HEK293 (cell line): ENCODE results near the gene RPL36.
A peak's percentile ranks its signal among the peaks of the same experiment; 100 is the strongest.

Experiments
- CTCF ChIA-PET: fragments of 350-600 bp; formaldehyde crosslinking; extraction: SDS; loops from one replicate; lab custom pipeline; 2021; ENCODE audit warnings: antibody characterized with exemption; lab: Yijun Ruan, JAX
- POLR2A ChIA-PET: fragments of 300-600 bp; formaldehyde crosslinking; extraction: SDS; loops from one replicate; lab custom pipeline; 2020; ENCODE audit warnings: antibody characterized with exemption, inconsistent platforms; lab: Yijun Ruan, JAX
- H3K27ac ChIP-seq: fragments of 200-500 bp; sonication (Bioruptor generic); 2 replicates; pipeline ENCODE4 v1.5.1; 2014; ENCODE audit warnings: low read depth, low read length, control low read depth, inconsistent platforms; ENCODE audit errors: extremely low read depth
- H3K36me3 ChIP-seq, 2 experiments: fragments of 200-500 bp in 1 of 2; sonication (Bioruptor generic) in 1 of 2; 1 replicate in 1 of 2; 2 replicates in 1 of 2; pipeline ENCODE4 v1.5.1; 2014 to 2017; ENCODE audit warnings: inconsistent platforms in 2 of 2, low read length in 2 of 2; ENCODE audit not compliant: control insufficient read depth in 2 of 2, insufficient read depth in 1 of 2
- H3K4me1 ChIP-seq: fragments of 200-500 bp; sonication (Bioruptor generic); 2 replicates; pipeline ENCODE4 v1.5.1; 2014; ENCODE audit warnings: mild to moderate bottlenecking, low read length, inconsistent platforms; ENCODE audit not compliant: control insufficient read depth, insufficient read depth
- H3K4me3 ChIP-seq: 2 replicates; pipeline ENCODE4 v1.5.1; 2011; ENCODE audit warnings: low read depth, mild to moderate bottlenecking, control low read depth, low read length, moderate library complexity
- H3K9me3 ChIP-seq: fragments of 200-500 bp; sonication (Bioruptor generic); 2 replicates; pipeline ENCODE4 v1.5.1; 2014; ENCODE audit warnings: low read depth, low read length, inconsistent platforms; ENCODE audit not compliant: control insufficient read depth, insufficient read depth
- EGR2 ChIP-seq: fragments of 450-650 bp; formaldehyde crosslinking; IDR thresholded peaks from 2 replicates; pipeline ENCODE4 v1.5.1; 2016; ENCODE audit warnings: low read depth, missing biosample characterization, missing genetic modification characterization
- GLI4 ChIP-seq: fragments of 450-650 bp; formaldehyde crosslinking; IDR thresholded peaks from 2 replicates; pipeline ENCODE4 v1.5.1; 2016; ENCODE audit warnings: missing biosample characterization, missing genetic modification characterization
- WT1 ChIP-seq: fragments of 450-650 bp; formaldehyde crosslinking; IDR thresholded peaks from 2 replicates; pipeline ENCODE4 v1.5.1; 2016; ENCODE audit warnings: missing biosample characterization, missing genetic modification characterization
- ZBTB17 ChIP-seq: fragments of 450-650 bp; formaldehyde crosslinking; IDR thresholded peaks from 2 replicates; pipeline ENCODE4 v1.5.1; 2016; ENCODE audit warnings: missing biosample characterization, missing genetic modification characterization
- ZBTB48 ChIP-seq: fragments of 450-650 bp; formaldehyde crosslinking; IDR thresholded peaks from 2 replicates; pipeline ENCODE4 v1.5.1; 2016; ENCODE audit warnings: missing biosample characterization, missing genetic modification characterization
- ZBTB7A ChIP-seq: fragments of 450-650 bp; formaldehyde crosslinking; IDR thresholded peaks from 2 replicates; pipeline ENCODE4 v1.5.1; 2016; ENCODE audit warnings: low read depth, missing biosample characterization, missing genetic modification characterization
- ZFHX2 ChIP-seq: fragments of 450-650 bp; formaldehyde crosslinking; conservative IDR thresholded peaks from 2 replicates; pipeline ENCODE4 v1.5.1; 2016; ENCODE audit warnings: missing biosample characterization, missing genetic modification characterization
- ZFP69B ChIP-seq: fragments of 450-650 bp; formaldehyde crosslinking; IDR thresholded peaks from 2 replicates; pipeline ENCODE4 v1.5.1; 2016; ENCODE audit warnings: missing biosample characterization, missing genetic modification characterization
- ZIC2 ChIP-seq: fragments of 450-650 bp; formaldehyde crosslinking; IDR thresholded peaks from 2 replicates; pipeline ENCODE4 v1.5.1; 2016; ENCODE audit warnings: missing biosample characterization, missing genetic modification characterization
- ZNF2 ChIP-seq: fragments of 450-650 bp; formaldehyde crosslinking; IDR thresholded peaks from 2 replicates; pipeline ENCODE4 v1.5.1; 2016; ENCODE audit warnings: missing biosample characterization, missing genetic modification characterization
- ZNF366 ChIP-seq: fragments of 450-650 bp; formaldehyde crosslinking; conservative IDR thresholded peaks from 2 replicates; pipeline ENCODE4 v1.5.1; 2016; ENCODE audit warnings: missing biosample characterization, missing genetic modification characterization
- ZNF404 ChIP-seq: fragments of 450-650 bp; formaldehyde crosslinking; IDR thresholded peaks from 2 replicates; pipeline ENCODE4 v1.5.1; 2017; ENCODE audit warnings: missing biosample characterization, missing genetic modification characterization
- ZNF658 ChIP-seq: fragments of 450-650 bp; formaldehyde crosslinking; IDR thresholded peaks from 2 replicates; pipeline ENCODE4; 2016; ENCODE audit warnings: missing biosample characterization, missing genetic modification characterization
- ZNF660 ChIP-seq: fragments of 450-650 bp; IDR thresholded peaks from 2 replicates; pipeline ENCODE4 v1.5.1; 2018; ENCODE audit warnings: missing biosample characterization, mild to moderate bottlenecking, missing genetic modification characterization
- ZNF677 ChIP-seq: fragments of 450-650 bp; IDR thresholded peaks from 2 replicates; pipeline ENCODE4 v1.5.0; 2018; ENCODE audit warnings: missing biosample characterization, mild to moderate bottlenecking, missing genetic modification characterization, moderate library complexity
- ZNF76 ChIP-seq: fragments of 450-650 bp; formaldehyde crosslinking; IDR thresholded peaks from 2 replicates; pipeline ENCODE4; 2016; ENCODE audit warnings: low read depth, missing biosample characterization, missing genetic modification characterization, borderline replicate concordance
- ZNF777 ChIP-seq: fragments of 450-650 bp; formaldehyde crosslinking; IDR thresholded peaks from 2 replicates; pipeline ENCODE4 v1.5.1; 2017; ENCODE audit warnings: missing biosample characterization, missing genetic modification characterization, borderline replicate concordance
- ZSCAN16 ChIP-seq: fragments of 450-650 bp; formaldehyde crosslinking; IDR thresholded peaks from 2 replicates; pipeline ENCODE4 v1.5.1; 2016; ENCODE audit warnings: missing biosample characterization, missing genetic modification characterization
- TF ChIP-seq, protein P1 (sequence below): fragments of 450-650 bp; formaldehyde crosslinking; IDR thresholded peaks from 2 replicates; pipeline ENCODE4; 2016; ENCODE audit warnings: missing biosample characterization, missing genetic modification characterization
- TF ChIP-seq, protein P2 (sequence below): fragments of 450-650 bp; formaldehyde crosslinking; IDR thresholded peaks from 2 replicates; pipeline ENCODE4 v1.5.1; 2016; ENCODE audit warnings: missing biosample characterization, missing genetic modification characterization
- TF ChIP-seq, protein P3 (sequence below): fragments of 450-650 bp; formaldehyde crosslinking; IDR thresholded peaks from 2 replicates; pipeline ENCODE4 v1.5.1; 2016; ENCODE audit warnings: missing biosample characterization, missing genetic modification characterization, borderline replicate concordance

Gene RPL36

DNA sequence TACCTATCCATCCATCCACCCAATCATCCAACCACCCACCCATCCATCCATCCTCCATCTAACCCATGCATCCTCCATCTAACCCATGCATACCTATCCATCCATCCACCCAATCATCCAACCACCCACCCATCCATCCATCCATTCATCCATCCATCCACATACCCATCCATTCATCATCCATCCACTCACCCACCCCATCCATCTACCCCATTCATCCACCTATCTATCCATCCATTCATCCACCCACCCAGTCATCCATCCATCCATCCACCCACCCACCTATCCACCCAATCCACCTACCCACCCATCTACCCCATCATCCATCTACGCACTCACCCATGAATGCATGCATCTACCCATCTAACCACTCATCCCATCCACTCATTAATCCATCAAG is 16.3 kb upstream of the RPL36 start:
- CTCF ChIA-PET: no interaction called here
- Histone ChIP-seq H3K4me3 (no peak overlapping the region), H3K27ac (no peak overlapping the region), H3K36me3 (peaks cover under 1 to 31% of the 10 kb centered on the region in 2 experiments; a peak in 2 of 3 replicates)
- TF ChIP-seq, protein P1, sequence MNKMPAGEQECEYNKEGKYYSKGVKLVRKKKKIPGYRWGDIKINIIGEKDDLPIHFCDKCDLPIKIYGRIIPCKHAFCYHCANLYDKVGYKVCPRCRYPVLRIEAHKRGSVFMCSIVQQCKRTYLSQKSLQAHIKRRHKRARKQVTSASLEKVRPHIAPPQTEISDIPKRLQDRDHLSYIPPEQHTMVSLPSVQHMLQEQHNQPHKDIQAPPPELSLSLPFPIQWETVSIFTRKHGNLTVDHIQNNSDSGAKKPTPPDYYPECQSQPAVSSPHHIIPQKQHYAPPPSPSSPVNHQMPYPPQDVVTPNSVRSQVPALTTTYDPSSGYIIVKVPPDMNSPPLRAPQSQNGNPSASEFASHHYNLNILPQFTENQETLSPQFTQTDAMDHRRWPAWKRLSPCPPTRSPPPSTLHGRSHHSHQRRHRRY (tag by site-specific recombination): 0 out of 2 replicates have a peak, but pooled peaks have one; percentile 35
- TF ChIP-seq ZBTB17 (tag by site-specific recombination) (peak; percentile 98), ZNF777 (tag by site-specific recombination) (peak; percentile 16; the same call in 1 of the 2 replicates), ZNF658 (tag by site-specific recombination) (no peak), ZNF2 (tag by site-specific recombination) (no peak), ZNF404 (no peak), ZFHX2 (tag by site-specific recombination) (peak; percentile 82), ZNF366 (tag by site-specific recombination) (peak; percentile 98), ZFP69B (tag by site-specific recombination) (no peak), GLI4 (tag by site-specific recombination) (peak; percentile 35; the same call in 1 of the 2 replicates), ZBTB7A (tag by site-specific recombination) (0 out of 2 replicates have a peak, but pooled peaks have one; percentile 31), ZNF76 (tag by site-specific recombination) (no peak), ZSCAN16 (tag by site-specific recombination) (no peak), EGR2 (tag by site-specific recombination) (peak; percentile 96), ZNF677 (no peak)
- TF ChIP-seq, protein P2, sequence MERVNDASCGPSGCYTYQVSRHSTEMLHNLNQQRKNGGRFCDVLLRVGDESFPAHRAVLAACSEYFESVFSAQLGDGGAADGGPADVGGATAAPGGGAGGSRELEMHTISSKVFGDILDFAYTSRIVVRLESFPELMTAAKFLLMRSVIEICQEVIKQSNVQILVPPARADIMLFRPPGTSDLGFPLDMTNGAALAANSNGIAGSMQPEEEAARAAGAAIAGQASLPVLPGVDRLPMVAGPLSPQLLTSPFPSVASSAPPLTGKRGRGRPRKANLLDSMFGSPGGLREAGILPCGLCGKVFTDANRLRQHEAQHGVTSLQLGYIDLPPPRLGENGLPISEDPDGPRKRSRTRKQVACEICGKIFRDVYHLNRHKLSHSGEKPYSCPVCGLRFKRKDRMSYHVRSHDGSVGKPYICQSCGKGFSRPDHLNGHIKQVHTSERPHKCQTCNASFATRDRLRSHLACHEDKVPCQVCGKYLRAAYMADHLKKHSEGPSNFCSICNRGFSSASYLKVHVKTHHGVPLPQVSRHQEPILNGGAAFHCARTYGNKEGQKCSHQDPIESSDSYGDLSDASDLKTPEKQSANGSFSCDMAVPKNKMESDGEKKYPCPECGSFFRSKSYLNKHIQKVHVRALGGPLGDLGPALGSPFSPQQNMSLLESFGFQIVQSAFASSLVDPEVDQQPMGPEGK (tag by site-specific recombination): 0 out of 2 replicates have a peak, but pooled peaks have one; percentile 11
- TF ChIP-seq, protein P3, sequence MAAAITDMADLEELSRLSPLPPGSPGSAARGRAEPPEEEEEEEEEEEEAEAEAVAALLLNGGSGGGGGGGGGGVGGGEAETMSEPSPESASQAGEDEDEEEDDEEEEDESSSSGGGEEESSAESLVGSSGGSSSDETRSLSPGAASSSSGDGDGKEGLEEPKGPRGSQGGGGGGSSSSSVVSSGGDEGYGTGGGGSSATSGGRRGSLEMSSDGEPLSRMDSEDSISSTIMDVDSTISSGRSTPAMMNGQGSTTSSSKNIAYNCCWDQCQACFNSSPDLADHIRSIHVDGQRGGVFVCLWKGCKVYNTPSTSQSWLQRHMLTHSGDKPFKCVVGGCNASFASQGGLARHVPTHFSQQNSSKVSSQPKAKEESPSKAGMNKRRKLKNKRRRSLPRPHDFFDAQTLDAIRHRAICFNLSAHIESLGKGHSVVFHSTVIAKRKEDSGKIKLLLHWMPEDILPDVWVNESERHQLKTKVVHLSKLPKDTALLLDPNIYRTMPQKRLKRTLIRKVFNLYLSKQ: no peak
- TF ChIP-seq, all 188 proteins: peak for 9
- Histone ChIP-seq H3K9me3 (no peaks in the 10 kb centered on the region), H3K4me1 (no peaks in the 10 kb centered on the region)
- POLR2A ChIA-PET: no interaction called here

DNA sequence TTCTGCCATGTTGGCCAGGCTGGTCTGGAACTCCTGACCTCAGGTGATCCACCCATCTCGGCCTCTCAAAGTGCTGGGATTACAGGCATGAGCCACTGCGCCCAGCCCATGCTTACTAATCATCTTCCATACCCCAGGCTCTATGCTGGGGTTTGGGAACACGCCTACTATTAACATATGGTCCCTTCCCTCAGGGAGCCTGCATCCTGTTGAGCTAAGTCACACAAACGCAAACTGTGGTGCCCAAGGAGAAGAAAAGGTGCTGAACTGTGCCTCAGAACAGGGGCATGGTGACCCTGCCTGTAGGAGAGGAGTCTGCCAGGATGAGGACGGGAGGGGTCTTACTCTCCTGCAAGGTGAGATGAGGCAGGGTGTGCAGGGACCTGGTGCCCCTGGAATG is 15.4 kb upstream of the RPL36 start:
- no peaks in the 10 kb centered on the region for H3K9me3 ChIP-seq
- TF ChIP-seq ZIC2 (tag by site-specific recombination) (peak; percentile 53; the same call in 1 of the 2 replicates), ZBTB48 (0 out of 2 replicates have a peak, but pooled peaks have one; percentile 22), WT1 (no peak), ZNF660 (tag by site-specific recombination) (no peak)
- TF ChIP-seq, all 188 proteins: peak for 2
- Histone ChIP-seq H3K27ac (no peak overlapping the region), H3K36me3 (peaks cover 0 to 22% of the 10 kb centered on the region in 2 experiments; a peak in 2 of 3 replicates), H3K4me3 (no peak overlapping the region), H3K4me1 (no peaks in the 10 kb centered on the region)
- ChIA-PET CTCF (interaction anchor here (0.6 to 1.6 kb wide), 2 partner anchors 13 to 17 kb away, joined by 3 to 9 read pairs; no protein-coding TSS in a partner anchor), POLR2A (interaction anchor here (0.8 kb wide), 2 partner anchors 12 to 15 kb away, joined by 3 to 4 read pairs; partner anchors contain the start of gene RPL36)
